Non-pigmented ciliary epithelial cell (primary cell): ENCODE measurements around the gene XAB2.

Experiments
- DNase-seq: peaks from one replicate; pipeline ENCODE4 v3.0.0-alpha.2; 2010; ENCODE audit warnings: low read depth

XAB2 gene

GRCh38 chr19:7632340-7633203, 3.2 kb upstream of the XAB2 start:
- no peak for DNase-seq

- no peak for DNase-seq
Measured at GRCh38 chr19:7631577-7631976, 2.2 kb upstream of the XAB2 start.

- no peak for DNase-seq
Measured at GRCh38 chr19:7628589-7629311, 595 bp downstream of the XAB2 start.

DNA sequence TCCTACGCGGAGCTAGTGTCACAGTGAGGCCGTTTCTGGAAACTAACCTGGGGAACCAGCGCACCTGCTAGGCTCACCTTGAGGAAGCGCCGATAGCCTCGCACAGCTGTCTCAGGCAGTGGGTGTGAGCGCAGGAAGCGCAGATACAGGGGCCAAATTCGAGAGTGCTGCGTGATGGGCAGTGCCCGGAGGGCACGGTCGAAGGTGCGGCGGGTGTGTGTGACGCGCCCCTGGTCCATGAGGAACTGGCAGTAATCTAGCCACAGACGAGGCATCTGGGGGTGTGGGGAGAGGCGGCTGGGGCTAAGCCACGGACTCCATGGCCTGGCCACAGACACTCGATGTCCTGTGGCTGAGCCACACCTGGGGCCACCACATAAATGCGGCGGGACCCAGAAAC, 2.2 kb downstream of the XAB2 start:
- no peak for DNase-seq

DNA sequence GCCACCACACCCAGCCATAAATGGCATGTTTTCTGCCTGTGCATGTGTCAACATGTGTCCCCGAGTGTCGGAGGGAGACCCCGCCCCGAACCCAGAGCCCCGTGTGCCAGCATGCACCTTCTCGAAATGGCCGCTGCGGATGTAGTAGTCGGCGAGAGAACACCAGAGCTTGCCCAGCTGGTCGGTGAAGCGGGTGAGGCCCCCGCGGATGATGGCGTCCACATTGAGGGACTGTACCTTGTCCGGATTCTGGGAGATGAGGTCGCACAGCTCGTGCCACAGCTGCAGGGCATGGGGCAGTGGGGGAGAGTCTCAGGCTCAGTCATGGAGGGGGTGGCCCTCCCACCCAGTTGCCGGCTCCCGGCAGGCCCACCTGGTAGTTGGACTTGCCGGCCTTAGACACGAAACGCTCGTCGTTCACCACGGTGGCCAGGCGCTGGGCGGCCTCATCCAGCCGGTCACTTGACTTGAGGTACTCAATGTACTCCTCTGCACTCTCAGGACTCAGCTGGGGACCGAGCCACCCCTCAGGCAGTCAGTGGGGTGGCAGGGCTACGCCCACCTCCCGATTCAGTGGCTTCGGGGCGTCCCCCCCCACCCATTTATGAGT, 3.5 kb downstream of the XAB2 start:
- DNase-seq: no peak

GRCh38 chr19:7624810-7625209, 4.5 kb downstream of the XAB2 start:
- no peak for DNase-seq

GRCh38 chr19:7623725-7624603, 5.4 kb downstream of the XAB2 start:
- DNase-seq: no peak

DNA sequence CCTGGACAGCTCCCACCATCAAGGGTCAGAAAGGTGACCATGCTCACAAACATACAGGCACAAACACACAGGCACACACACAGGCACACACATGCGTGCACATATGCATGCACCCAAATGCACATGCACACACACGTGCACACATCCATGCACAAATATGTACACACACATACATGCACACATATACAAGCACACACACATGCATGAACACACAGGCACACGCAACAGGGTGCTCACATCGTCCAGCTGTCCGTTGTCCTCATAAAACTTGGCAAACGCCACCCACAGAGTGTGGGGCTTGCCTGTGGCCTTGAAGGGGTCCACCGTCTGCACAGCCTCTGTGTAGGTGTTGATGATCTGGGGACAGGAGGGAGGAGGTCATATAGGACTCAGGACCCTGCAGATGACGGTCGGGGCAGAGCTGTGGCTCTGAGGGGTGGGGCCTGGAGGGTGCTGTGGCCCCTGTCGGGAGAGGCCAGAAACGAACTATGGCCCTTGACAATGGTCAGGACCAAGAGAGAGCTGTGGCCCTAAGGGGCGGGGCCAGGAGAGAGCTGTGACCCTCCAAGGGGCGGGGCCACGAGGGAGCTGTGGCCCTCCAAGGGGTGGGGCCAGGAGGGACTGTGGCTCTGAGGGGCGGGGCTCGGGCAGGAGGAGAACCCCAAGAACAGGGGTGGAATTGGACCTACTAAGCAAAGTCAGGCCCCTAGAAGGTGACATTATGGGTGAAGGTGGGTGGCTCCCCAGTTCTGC, 6.2 kb downstream of the XAB2 start:
- no peak for DNase-seq

DNA sequence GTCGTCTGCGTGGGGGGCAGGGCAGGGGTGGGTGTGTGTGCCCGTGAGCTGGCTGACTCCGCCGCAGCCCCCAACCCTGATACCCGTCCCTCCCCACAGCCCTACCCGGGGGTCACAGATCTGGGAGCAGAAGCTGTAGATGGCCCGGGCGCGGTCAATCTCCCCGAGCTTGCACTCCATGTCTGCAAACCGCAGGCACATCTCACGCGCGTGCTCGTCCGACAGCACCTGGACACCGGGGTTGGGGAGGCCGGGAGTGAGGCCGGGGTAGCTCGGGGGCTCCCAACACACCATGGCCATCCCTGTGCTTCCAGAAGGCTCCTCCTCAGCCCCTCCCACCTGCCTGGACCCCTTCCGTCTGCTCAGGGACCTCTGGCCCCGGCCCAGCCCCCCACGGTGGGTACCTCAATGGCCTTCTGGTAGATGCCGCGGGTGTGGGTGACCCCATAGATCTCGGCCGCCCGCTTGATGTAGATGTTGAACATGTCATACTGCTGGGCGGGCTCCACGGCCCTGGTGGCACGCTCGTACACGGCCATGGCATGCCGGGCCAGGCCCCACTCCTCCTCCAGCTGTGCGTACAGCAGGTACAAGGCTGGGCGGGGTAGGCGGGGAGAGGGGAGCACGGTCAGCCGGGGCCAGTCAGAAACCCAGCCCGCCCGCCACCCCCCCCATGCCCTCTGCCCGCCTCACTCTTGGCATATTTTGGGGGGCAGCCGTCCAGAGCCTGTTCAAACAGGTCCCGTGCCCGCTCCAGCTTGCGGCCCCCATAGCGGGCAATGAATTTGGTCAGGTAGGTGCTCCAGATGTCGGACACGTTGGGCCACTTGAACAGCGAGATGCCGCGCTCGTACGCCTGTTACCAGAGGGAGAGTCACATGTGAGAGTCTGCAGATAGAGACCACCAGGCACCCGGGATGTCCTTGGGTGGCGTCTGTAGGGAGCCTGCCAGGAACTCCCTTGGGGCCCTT, 8.6 kb downstream of the XAB2 start:
- DNase-seq: no peak

DNA sequence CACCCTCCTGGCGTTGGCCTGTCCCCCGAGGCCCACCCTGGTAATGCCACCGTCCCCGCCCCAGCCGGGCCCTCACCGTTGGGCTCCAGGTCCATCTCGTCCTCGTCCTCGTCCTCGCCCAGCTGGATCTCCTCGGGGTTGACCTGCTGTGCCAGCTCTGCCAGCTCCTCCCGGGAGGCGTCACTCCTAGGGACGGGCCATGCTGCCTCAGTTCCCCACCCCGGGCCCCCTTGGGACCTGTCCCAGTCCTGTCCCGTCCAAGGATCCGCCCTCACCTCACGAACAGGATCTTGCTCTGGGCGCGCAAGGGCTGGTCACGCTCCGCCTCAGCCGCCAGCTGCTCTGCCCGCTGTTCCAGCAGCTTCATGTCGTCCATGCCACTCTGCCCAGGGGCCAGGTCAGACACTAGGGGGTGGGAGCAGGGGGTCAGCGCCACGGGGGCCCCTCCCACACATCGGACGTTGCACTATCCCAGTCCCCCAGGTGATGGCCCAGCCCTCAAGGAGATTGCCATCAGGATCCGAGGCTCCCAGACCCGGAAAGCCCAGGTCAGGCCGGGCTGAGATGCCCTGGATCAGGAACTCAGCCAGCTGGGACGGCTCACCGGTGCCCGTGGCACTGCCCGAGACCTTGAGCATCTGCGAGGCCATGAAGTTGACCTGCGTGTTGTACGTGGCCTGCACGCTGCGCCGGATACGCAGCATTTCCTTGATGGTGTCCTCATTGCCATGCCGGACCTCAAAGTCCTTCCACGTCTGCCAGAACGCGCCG, 9.5 kb downstream of the XAB2 start:
- DNase-seq: no peak

DNA sequence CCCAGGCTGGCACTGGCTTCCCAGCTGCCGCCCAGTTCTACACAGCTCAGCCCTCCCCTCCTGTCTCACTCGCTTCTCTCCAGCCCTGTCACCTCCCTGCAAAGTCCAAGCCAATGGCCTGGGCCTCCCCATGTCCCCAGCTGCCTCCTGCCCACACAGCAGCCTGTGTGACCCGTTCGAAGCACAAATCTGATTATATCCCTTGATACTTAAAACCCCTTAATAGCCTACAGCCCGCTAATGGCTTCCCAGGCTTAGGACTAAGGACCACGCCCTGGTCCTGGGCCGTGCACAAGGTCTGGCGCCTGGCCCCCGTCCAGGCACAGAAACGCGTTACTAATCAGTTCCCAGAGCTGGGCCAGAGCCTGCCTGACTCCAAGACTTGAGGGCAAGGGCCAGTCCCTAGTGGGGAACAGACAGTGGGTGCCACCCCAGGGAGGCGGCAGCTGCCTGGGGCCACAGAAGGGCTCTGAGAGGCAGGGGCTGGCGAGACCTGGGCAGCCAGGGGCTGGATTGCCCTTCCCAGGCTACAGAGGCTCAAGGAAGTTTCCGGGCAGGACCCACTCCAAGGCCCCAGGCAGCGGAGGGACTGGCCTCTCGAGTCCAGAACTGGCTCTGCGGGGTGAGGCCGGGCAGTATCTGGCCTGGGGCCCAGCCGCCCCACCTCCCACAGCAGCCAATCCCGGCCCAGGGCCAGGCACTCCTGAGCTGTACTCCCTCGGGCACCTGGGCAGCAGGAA, 10.4 kb downstream of the XAB2 start:
- DNase-seq: no peak

- DNase-seq: no peak
Measured at GRCh38 chr19:7618348-7618747, 11.0 kb downstream of the XAB2 start.

DNA sequence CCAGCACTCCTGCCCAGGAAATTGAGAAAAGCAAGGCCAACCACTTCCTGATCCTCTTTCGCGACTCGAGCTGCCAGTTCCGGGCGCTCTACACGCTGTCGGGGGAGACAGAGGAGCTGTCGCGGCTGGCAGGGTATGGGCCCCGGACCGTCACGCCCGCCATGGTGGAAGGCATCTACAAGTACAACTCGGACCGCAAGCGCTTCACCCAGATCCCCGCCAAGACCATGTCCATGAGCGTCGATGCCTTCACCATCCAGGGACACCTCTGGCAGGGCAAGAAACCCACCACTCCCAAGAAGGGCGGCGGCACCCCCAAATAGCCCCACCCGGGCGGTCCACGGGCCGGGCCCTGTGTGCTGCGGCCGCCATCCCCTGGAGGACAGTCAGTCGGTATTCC, 11.6 kb downstream of the XAB2 start:
- no peak for DNase-seq

GRCh38 chr19:7617172-7617571, 12.2 kb downstream of the XAB2 start:
- no peak for DNase-seq

DNA sequence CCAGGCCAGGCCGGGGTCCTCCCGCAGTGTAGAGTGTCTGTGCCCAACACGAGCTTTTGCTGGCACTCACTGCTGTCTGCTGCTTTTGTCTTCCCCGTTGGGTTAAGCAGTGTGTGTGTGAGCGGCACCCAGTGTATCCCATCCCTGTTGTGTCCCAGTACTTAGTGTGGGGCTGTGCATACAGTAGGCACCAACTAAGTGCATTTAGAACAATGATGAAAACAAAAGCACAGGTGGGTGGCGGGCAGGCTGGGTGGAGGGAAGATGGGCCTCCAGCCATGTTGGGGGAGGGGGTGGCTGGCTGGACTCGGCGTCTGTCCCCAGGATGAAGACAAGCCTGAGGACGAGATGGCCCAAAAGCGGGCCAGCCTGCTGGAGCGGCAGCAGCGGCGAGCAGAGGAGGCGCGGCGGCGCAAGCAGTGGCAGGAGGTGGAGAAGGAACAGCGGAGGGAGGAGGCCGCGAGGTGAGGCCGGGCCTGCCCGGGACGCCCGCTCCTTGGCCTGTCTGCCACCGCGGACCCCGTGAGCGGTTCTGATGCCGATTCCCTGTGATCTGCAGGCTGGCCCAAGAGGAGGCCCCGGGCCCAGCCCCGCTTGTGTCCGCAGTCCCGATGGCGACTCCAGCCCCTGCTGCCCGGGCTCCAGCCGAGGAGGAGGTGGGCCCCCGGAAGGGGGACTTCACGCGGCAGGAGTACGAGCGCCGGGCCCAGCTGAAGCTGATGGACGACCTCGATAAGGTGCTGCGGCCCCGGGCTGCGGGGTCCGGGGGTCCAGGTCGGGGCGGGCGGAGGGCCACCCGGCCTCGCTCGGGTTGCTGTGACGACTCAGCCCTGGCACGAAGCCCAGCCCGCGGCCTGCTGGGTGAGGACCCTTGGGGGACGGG, 14.2 kb downstream of the XAB2 start:
- no peak for DNase-seq

GRCh38 chr19:7612282-7613274, 16.8 kb downstream of the XAB2 start:
- no peak for DNase-seq
